ENCODE data around the gene SPATA20. TPM values are rescaled to one million over a fixed set of nuclear protein-coding genes. Genes with fewer than 3 reads are reported as not detected.

Gene SPATA20
- total and polyA plus RNA-seq, 9 donors = 43.5 to 81.2 (median 60.5) TPM

- Histone ChIP-seq H3K9me3 (no peaks in the 10 kb centered on the region), H3K36me3 (no peaks in the 10 kb centered on the region), H3K4me1 (ENCODE audit: insufficient read depth) (peaks cover 12% of the 10 kb centered on the region), H3K27ac (peak overlapping the region; percentile 58 to 73), H3K4me3 (peak overlapping the region; percentile 61), H3K27me3 (no peaks in the 10 kb centered on the region)
- no peak for DNase-seq
- 38 to 47% (median 46%) methylated on average over 32 of the region's 32 CpGs for WGBS, 3 donors
- intact Hi-C loops (cut with DNase I) = loop anchor here in 1 of 4 donors (5.0 kb wide), 1 partner anchor 33 kb away; no protein-coding TSS in a partner anchor
- TF ChIP-seq, protein P1, sequence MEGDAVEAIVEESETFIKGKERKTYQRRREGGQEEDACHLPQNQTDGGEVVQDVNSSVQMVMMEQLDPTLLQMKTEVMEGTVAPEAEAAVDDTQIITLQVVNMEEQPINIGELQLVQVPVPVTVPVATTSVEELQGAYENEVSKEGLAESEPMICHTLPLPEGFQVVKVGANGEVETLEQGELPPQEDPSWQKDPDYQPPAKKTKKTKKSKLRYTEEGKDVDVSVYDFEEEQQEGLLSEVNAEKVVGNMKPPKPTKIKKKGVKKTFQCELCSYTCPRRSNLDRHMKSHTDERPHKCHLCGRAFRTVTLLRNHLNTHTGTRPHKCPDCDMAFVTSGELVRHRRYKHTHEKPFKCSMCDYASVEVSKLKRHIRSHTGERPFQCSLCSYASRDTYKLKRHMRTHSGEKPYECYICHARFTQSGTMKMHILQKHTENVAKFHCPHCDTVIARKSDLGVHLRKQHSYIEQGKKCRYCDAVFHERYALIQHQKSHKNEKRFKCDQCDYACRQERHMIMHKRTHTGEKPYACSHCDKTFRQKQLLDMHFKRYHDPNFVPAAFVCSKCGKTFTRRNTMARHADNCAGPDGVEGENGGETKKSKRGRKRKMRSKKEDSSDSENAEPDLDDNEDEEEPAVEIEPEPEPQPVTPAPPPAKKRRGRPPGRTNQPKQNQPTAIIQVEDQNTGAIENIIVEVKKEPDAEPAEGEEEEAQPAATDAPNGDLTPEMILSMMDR (IDR thresholded peaks at IDR 0.05) = no peak
- no peak for TF ChIP-seq POLR2A (IDR thresholded peaks at IDR 0.05)
- no peak for TF ChIP-seq EP300 (IDR thresholded peaks at IDR 0.05)
Observed at GRCh38 chr17:50508573-50509460, 38.2 kb upstream of the SPATA20 start.

- Histone ChIP-seq H3K27me3 (no peaks in the 10 kb centered on the region), H3K27ac (peak overlapping the region; percentile 7 to 76), H3K4me1 (ENCODE audit: insufficient read depth) (peaks cover 24% of the 10 kb centered on the region), H3K36me3 (no peaks in the 10 kb centered on the region), H3K4me3 (no peak overlapping the region), H3K9me3 (no peaks in the 10 kb centered on the region)
- WGBS, 3 donors = 5 to 9% (median 6%) methylated on average over 3 of the region's 3 CpGs
- DNase-seq = peak in 2 of 5 donors; percentile 55 to 65
- intact Hi-C loops (cut with DNase I) = no loop called here
- no peak for TF ChIP-seq POLR2A (IDR thresholded peaks at IDR 0.05)
- no peak for TF ChIP-seq EP300 (IDR thresholded peaks at IDR 0.05)
- TF ChIP-seq, protein P1 (IDR thresholded peaks at IDR 0.05) = no peak
Observed at GRCh38 chr17:50511058-50511457, 35.9 kb upstream of the SPATA20 start.

DNA sequence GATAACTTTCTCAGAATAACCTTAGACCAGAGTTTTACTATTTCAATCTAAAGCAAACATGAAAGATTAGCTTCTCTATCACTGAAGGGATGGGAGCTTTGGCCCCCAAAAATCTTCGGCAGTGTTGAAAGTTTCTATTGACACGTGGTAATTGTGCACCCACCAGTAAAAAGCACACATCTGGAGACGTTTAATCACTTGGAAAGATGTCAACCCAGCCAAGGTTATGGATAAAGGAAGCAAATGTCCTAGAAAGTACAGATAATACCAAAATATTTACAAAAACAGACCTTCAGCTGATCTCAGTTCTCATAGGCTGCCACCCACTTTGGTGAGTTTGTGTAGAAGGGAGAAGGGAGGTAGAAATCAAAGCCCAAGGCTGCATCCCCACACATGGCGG lies 33.5 kb upstream of the SPATA20 start:
- Histone ChIP-seq H3K36me3 (no peaks in the 10 kb centered on the region), H3K27ac (peak overlapping the region in 1 of 2 donors; percentile 49), H3K4me1 (ENCODE audit: insufficient read depth) (peaks cover 29% of the 10 kb centered on the region), H3K9me3 (no peaks in the 10 kb centered on the region), H3K4me3 (no peak overlapping the region), H3K27me3 (no peaks in the 10 kb centered on the region)
- TF ChIP-seq EP300 (IDR thresholded peaks at IDR 0.05) (no peak), POLR2A (IDR thresholded peaks at IDR 0.05) (no peak)
- TF ChIP-seq, protein P1 (IDR thresholded peaks at IDR 0.05) = no peak
- WGBS, 3 donors = 8 to 22% (median 19%) methylated on average over 4 of the region's 4 CpGs
- peak in 2 of 5 donors; percentile 48 to 51 for DNase-seq
- intact Hi-C loops (cut with DNase I) = no loop called here

DNA sequence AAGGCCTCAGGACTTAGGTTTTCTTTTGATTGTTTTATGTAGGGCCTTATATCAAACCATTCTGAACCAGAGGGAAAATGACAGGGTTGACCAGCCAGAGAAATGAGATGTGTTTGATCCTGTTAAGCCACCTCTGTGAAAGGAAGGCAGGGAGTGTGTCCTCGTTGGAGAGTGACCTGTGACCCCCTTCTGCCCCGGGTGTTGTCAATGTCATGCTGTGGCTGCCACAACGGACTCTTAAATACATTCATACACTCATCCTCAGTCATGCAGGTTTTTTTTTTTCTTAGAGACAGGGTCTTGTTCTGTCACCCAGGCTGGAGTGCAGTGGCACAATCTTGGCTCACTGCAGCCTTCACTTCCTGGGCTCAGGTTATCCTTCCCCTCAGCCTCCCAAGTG lies 32.6 kb upstream of the SPATA20 start:
- Histone ChIP-seq H3K9me3 (no peaks in the 10 kb centered on the region), H3K4me1 (ENCODE audit: insufficient read depth) (peaks cover 32% of the 10 kb centered on the region), H3K36me3 (no peaks in the 10 kb centered on the region), H3K27me3 (no peaks in the 10 kb centered on the region), H3K27ac (peak overlapping the region in 1 of 2 donors; percentile 49), H3K4me3 (no peak overlapping the region)
- TF ChIP-seq EP300 (IDR thresholded peaks at IDR 0.05) = no peak
- no peak for TF ChIP-seq POLR2A (IDR thresholded peaks at IDR 0.05)
- TF ChIP-seq, protein P1 (IDR thresholded peaks at IDR 0.05) = no peak
- DNase-seq = no peak
- 23 to 47% (median 29%) methylated on average over 3 of the region's 3 CpGs for WGBS, 3 donors
- intact Hi-C loops (cut with DNase I) = no loop called here

Measured in ovary (tissue), 9 donors.